Measurements from ENCODE around the gene ZBTB17. TPM values are rescaled to one million over a fixed set of nuclear protein-coding genes. Genes with fewer than 3 reads are reported as not detected.
A peak's percentile ranks its signal among the peaks of the same experiment; 100 is the strongest.

ZBTB17 gene
- total RNA-seq, 2 donors from 2014 or later = 28.2 to 50.8 TPM

DNA sequence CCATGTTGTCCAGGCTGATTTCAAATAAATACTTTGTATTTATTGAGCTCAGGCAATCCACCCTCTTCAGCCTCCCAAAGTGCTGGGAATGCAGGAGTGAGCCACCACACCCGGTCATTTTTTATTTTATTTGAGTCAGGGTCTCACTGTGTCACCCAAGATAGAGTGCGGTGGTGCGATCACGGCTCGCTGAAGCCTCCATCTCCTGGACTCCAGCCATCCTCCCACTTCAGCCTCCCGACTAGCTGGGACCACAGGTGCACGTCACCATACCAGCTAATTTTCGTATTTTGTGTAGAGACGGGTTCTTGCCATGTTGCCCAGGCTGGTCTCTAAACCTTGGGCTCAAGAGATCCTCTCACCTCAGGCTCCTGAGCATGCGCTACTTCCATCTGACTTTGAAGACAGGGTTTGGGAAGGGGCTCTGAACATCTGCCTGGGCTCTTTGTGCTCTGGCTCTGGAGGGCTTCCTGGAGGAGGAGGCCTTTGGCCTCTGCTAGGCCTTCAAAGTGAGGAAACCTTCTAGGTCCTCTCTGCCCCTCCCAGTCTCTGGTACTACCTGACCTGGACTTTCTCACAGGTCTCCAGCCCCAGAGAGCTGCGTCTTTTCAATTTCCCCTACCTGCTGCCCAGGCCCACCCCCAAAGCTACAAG is 36.2 kb upstream of the ZBTB17 start:
- no peak for TF ChIP-seq POLR2AphosphoS5 (IDR thresholded peaks at IDR 0.05)
- TF ChIP-seq, protein P1, sequence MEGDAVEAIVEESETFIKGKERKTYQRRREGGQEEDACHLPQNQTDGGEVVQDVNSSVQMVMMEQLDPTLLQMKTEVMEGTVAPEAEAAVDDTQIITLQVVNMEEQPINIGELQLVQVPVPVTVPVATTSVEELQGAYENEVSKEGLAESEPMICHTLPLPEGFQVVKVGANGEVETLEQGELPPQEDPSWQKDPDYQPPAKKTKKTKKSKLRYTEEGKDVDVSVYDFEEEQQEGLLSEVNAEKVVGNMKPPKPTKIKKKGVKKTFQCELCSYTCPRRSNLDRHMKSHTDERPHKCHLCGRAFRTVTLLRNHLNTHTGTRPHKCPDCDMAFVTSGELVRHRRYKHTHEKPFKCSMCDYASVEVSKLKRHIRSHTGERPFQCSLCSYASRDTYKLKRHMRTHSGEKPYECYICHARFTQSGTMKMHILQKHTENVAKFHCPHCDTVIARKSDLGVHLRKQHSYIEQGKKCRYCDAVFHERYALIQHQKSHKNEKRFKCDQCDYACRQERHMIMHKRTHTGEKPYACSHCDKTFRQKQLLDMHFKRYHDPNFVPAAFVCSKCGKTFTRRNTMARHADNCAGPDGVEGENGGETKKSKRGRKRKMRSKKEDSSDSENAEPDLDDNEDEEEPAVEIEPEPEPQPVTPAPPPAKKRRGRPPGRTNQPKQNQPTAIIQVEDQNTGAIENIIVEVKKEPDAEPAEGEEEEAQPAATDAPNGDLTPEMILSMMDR (IDR thresholded peaks at IDR 0.05) = no peak
- Histone ChIP-seq H3K4me3 (no peak overlapping the region), H3K27ac (peak overlapping the region; percentile 78 to 84), H3K9me3 (no peaks in the 10 kb centered on the region), H3K27me3 (replicated peaks; ENCODE audit: insufficient read depth) (no peaks in the 10 kb centered on the region), H3K4me1 (replicated peaks) (peaks cover 7% of the 10 kb centered on the region), H3K36me3 (no peaks in the 10 kb centered on the region)
- WGBS = 97% methylated on average over 11 of the region's 11 CpGs
- DNase-seq (ENCODE audit: low spot score) = no peak
- intact Hi-C loops (cut with DNase I) = no loop called here

DNA sequence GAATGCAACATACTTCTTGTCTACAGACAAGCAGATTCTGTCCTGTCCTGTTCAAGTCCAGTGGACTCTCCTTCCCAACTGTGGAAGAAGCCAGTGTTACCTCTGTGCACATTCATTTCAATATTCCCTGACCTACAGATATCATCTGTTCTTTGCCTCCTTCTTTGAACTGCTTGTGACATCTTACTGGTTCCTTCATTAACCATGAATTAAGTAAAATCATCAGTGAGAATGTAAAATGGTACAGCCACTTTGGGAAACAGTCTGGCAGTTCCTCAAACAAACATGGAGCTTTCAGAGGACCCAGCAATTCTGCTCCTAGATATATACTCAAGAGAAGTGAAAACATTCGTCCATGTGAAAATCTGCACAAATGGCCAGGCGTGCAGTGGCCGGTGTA is 34.9 kb upstream of the ZBTB17 start:
- 96% methylated on average over 3 of the region's 3 CpGs for WGBS
- no peak for TF ChIP-seq POLR2AphosphoS5 (IDR thresholded peaks at IDR 0.05)
- TF ChIP-seq POLR2A (IDR thresholded peaks at IDR 0.05) = no peak
- TF ChIP-seq, protein P1 (IDR thresholded peaks at IDR 0.05) = no peak
- no peaks in the 10 kb centered on the region for H3K27me3 ChIP-seq (replicated peaks; ENCODE audit: insufficient read depth)
- H3K4me3 ChIP-seq = no peak overlapping the region
- intact Hi-C loops (cut with DNase I) = no loop called here
- no peak overlapping the region for H3K27ac ChIP-seq
- peaks cover 7% of the 10 kb centered on the region for H3K4me1 ChIP-seq (replicated peaks)
- H3K9me3 ChIP-seq = no peaks in the 10 kb centered on the region
- DNase-seq (ENCODE audit: low spot score) = no peak
- no peaks in the 10 kb centered on the region for H3K36me3 ChIP-seq

DNA sequence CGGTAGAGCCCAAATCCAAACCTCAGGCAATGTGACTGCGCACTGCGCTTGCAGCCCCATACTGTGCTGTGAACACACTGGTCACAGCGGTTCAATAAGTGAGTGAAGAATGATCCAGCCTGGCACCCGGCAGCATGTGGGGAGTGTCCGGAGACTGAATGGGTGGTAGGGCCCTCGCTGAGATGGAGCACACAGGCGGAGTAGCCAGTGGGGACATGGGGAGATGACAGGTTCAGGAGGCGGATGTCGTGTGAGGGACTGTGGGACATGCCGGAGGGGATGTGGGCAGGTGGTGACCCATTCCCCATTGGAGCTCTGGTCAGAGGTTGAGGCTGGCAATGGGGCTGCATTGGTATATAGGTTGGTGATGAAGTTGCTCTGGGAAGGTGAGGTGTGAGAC is 33.8 kb upstream of the ZBTB17 start:
- Histone ChIP-seq H3K27me3 (replicated peaks; ENCODE audit: insufficient read depth) (no peaks in the 10 kb centered on the region), H3K9me3 (no peaks in the 10 kb centered on the region), H3K4me3 (no peak overlapping the region), H3K36me3 (no peaks in the 10 kb centered on the region), H3K27ac (no peak overlapping the region), H3K4me1 (replicated peaks) (peaks cover 7% of the 10 kb centered on the region)
- 90% methylated on average over 11 of the region's 11 CpGs for WGBS
- no peak for DNase-seq (ENCODE audit: low spot score)
- intact Hi-C loops (cut with DNase I) = loop anchor here (1.0 to 5.0 kb wide), 2 partner anchors 23 to 48 kb away; no protein-coding TSS in a partner anchor
- TF ChIP-seq POLR2A (IDR thresholded peaks at IDR 0.05) (no peak), POLR2AphosphoS5 (IDR thresholded peaks at IDR 0.05) (no peak)
- TF ChIP-seq, protein P1 (IDR thresholded peaks at IDR 0.05) = no peak

DNA sequence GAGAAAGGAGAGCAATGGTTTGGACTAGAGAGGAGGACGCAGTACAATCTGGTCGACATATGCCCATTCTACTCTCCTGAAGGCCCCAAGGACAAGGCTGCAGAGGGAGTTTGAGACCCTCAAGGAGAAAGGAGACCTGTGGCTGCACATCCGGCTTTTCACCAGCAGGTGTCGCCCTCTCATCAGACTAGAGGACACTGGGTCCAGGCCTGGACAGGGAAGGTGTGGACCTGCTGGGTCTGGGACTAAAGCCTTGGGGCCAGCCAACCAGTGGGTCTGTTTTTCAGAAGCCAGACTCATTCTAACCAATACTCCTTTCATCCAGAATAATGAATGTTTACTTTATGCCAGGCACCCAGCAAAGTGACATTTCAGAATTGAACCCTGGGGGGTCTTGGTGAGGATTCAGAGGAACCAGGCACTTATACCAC is 33.1 kb upstream of the ZBTB17 start:
- no peaks in the 10 kb centered on the region for H3K9me3 ChIP-seq
- intact Hi-C loops (cut with DNase I) = loop anchor here (1.0 to 5.0 kb wide), 2 partner anchors 23 to 48 kb away; no protein-coding TSS in a partner anchor
- no peaks in the 10 kb centered on the region for H3K27me3 ChIP-seq (replicated peaks; ENCODE audit: insufficient read depth)
- no peak overlapping the region for H3K27ac ChIP-seq
- peak; percentile 73 for DNase-seq (ENCODE audit: low spot score)
- H3K4me1 ChIP-seq (replicated peaks) = peaks cover 2% of the 10 kb centered on the region
- 7% methylated on average over 4 of the region's 4 CpGs for WGBS
- TF ChIP-seq POLR2AphosphoS5 (IDR thresholded peaks at IDR 0.05) (no peak), POLR2A (IDR thresholded peaks at IDR 0.05) (no peak)
- TF ChIP-seq, protein P1 (IDR thresholded peaks at IDR 0.05) = peak; percentile 95 to 99 (median 97)
- no peaks in the 10 kb centered on the region for H3K36me3 ChIP-seq
- H3K4me3 ChIP-seq = no peak overlapping the region

Data from prostate gland (tissue), 2 donors.